ENCODE data around the gene BICC1.
A peak's percentile ranks its signal among the peaks of the same experiment; 100 is the strongest.
"Not testable (repeated sequence)": the region's sequence is repeated elsewhere in the genome, so short reads cannot be mapped to it uniquely, and the experiment has no call there.

Gene BICC1

GRCh38 chr10:58567652-58568051 is 55.0 kb downstream of the BICC1 start:
- DNase-seq (ENCODE audit: low spot score): no peak

DNA sequence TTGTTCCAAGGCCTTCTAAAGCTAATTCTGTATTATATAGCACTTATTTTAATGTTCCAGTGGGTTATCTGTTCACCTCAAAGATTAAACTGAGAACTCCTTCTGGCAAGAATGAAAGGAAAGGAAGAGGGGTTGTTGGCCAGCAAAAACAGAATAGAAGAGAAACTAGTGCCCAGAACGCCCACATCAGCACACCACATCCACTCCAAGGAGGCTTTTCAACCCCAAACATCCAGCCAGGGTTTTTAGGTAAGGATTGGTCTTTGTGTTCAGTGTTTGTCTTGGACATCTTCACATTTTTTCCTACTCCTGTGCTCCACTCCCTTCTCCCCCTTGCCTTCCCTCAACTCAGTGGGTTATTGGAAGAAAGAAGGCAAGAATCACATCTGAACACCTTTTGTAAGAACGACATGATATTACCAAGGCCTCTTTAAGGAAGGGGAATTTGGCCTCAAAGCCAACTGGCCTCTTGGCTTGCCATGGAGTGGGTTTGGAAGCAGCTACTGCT is 55.8 kb downstream of the BICC1 start:
- DNase-seq (ENCODE audit: low spot score): no peak

- DNase-seq (ENCODE audit: low spot score): no peak
Observed at GRCh38 chr10:58570307-58570723, 57.6 kb downstream of the BICC1 start.

DNA sequence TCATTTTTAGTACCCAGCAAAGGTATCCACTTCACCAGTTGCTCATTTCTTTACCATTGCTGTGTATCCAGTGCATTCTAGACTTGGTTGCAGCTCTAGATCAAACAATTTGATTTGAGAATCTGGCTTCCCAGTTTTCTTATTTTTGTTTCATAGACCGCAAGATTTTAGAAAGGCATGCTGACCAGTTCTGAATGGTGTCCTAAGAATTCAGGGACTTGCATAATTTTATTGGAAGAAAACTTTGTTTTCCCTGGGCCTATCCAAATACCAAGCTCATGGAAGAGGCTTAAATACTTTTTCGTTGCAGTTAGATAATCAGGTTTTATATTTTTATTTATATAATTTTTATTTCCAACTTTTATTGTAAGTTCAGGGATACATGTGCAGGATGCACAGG is 58.3 kb downstream of the BICC1 start:
- DNase-seq (ENCODE audit: low spot score): no peak

GRCh38 chr10:58573144-58573543 is 60.5 kb downstream of the BICC1 start:
- DNase-seq (ENCODE audit: low spot score): no peak

DNA sequence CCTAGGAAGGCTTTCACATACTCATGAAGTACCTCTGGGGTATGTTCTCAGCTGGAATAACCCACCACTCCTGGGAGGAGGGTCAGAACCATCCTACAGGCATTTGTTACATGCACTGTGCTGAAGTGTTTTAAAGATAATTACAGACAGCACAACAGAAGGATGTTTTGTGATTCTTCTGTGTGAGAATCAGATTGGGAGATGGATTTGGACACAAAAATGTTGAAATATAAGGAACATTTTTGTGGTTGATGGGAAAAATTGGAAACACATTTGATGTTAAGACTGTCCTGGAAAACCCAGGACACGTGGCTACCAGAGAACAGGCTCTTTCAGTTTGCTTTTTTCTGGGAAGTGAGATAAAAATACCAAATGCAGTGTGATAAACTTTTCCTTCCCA is 61.4 kb downstream of the BICC1 start:
- DNase-seq (ENCODE audit: low spot score): peak; percentile 64

- no peak for DNase-seq (ENCODE audit: low spot score)
Observed at GRCh38 chr10:58575491-58575890, 62.8 kb downstream of the BICC1 start.

- no peak for DNase-seq (ENCODE audit: low spot score)
Observed at GRCh38 chr10:58576751-58577436, 64.2 kb downstream of the BICC1 start.

DNA sequence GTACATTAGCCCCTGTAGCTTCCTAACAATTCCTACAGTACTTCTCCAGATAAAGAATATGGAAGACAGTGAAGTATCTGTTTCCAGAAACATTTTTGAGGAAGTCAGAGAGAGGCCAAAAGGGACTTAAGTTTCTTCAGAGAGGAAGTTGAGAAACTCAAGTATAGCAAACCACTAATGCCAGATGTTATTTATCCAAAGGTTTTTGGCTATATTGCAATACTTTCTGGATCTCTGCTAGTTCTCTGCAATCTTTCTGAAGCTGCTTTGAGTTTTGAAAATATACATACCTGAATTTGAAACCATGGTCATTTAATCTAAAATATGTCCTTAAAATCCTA is 64.7 kb downstream of the BICC1 start:
- peak; percentile 51 for DNase-seq (ENCODE audit: low spot score)

- no peak for DNase-seq (ENCODE audit: low spot score)
Observed at GRCh38 chr10:58578366-58578765, 65.7 kb downstream of the BICC1 start.

- DNase-seq (ENCODE audit: low spot score): no peak
Observed at GRCh38 chr10:58579011-58579655, 66.5 kb downstream of the BICC1 start.

GRCh38 chr10:58582045-58582444 is 69.4 kb downstream of the BICC1 start:
- no peak for DNase-seq (ENCODE audit: low spot score)

- DNase-seq (ENCODE audit: low spot score): no peak
Observed at GRCh38 chr10:58585435-58585834, 72.8 kb downstream of the BICC1 start.

GRCh38 chr10:58586282-58587245 is 73.9 kb downstream of the BICC1 start:
- DNase-seq (ENCODE audit: low spot score): no peak

- no peak for DNase-seq (ENCODE audit: low spot score)
Observed at GRCh38 chr10:58587676-58588075, 75.0 kb downstream of the BICC1 start.

DNA sequence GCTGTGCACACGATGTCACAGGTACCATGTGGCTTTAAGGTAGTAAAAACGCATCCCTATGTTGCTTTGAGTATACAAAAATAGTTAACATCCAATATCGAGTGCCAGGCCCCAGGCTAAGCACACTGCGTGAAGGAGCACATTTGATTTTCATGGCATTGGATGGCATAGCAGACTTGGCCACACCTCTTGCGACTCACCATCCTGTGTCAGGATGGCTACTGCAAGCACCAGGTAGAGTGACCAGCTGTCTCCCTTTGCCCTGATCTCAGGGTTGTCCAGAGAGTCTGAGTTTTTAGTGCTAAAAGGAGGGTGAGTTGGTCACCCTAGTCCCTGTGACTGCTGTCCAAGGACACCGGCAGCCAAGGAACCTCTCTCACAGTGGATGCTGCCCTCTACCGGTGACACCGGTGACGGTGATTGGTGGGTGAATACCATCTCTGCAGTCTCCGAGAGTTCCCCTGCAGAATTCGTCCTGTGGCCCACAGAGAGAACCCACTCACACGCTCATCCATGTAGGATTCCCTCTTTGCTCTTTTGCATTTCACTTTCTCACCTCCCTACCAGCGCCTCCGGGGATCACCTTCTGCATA is 76.1 kb downstream of the BICC1 start:
- no peak for DNase-seq (ENCODE audit: low spot score)

DNA sequence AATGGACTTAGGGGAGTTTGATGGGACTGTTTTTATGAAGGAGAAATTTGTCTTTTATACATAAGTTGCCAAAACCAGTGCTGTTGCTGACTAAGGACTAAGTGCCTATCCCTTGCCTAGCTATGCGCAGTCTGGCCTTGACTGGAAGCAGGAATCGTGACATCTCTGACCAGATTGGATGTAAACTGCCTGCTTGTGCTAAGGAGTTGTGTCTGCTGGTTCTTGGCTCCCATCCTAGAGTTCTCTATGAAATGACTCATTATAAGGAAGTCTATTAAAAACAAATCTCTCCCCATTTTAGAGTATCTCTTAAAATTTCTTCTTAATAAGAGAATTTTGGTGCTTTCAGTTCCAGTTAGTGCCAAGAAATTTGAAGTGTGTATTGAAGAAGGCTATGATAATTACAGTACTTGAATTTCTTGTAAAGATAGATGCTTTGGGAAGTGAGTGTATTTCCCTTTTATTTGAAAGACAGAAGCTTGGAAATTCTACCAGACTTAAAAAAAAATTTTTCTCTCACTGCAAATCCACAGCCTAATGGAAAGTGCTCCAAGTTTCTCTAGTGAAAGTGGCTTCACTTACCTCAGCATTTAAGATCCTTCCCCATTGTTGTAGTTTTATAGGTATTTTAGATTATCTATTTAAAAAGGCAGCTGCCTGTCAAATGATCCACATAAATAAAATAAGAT is 77.6 kb downstream of the BICC1 start:
- DNase-seq (ENCODE audit: low spot score): peak; percentile 94

DNA sequence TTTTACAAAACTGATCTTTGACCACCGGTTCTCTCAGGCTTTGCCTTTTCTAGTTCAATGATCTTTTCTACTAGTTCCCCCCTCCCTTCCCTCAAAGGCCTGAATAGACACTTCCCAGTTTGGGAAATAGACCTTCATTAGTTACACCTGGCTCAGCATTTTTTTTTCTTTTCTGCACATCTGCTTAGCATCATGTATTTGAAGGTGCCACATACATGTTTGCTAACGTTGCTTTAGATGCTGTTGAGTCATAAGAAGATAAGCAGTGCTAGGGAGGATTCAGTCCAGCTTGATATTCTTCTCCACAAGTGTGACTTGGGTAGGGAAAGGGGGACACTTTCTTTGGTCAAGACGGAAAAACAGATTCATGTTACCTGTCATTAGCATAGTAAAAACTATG is 78.3 kb downstream of the BICC1 start:
- DNase-seq (ENCODE audit: low spot score): no peak

DNA sequence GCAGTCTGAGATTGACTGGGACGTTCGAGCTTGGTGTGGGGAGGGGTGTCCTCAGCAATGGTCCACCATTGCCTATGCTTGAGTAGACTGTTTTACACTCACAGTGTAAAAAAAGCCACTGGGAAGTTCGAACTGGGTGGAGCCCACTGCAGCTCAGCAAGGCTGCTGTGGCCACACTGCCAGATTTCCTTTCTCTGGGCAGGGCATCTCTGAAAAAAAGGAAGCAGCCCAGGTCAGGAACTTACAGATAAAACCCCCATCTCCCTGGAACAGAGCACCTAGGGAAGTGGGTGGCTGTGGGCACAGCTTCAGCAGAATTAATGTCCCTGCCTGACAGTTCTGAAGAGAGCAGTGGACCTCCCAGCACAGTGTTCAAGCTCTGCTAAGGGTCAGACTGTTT is 80.3 kb downstream of the BICC1 start:
- no peak for DNase-seq (ENCODE audit: low spot score)

GRCh38 chr10:58597211-58597610 is 84.5 kb downstream of the BICC1 start:
- not testable (repeated sequence) for DNase-seq (ENCODE audit: low spot score)

GRCh38 chr10:58599927-58600553 is 87.4 kb downstream of the BICC1 start:
- no peak for DNase-seq (ENCODE audit: low spot score)
